Measurements from ENCODE around the gene TSR1.
"Not testable (repeated sequence)": the region's sequence is repeated elsewhere in the genome, so short reads cannot be mapped to it uniquely, and the experiment has no call there.

TSR1 gene

DNA sequence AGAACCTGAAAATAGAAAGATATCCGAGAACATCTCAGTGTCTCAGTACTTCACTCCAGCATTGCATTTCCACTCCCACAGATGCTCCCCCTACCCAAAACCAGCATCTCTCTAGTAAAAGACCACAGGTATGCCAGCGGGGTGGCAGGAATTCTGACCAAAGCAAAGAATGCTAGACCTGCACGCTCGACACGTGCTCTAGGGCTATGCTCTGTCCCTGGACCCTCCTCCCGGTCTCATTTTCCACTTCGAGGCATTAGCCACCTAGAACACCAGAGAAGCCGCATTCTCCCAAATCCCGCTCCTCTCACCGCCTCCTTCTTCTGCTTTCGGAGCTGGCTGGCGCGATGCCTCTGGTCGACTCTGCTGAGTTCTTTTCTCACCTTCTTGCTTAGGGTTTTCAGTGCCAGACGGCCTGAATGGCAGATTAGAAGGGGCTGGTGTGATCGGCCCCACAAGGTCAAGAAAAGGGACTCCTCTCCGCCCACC lies 487 bp downstream of the TSR1 start:
- DNase-seq: peak; percentile 26

GRCh38 chr17:2331303-2331702 lies 5.0 kb downstream of the TSR1 start:
- DNase-seq: no peak

GRCh38 chr17:2323629-2324314 lies 12.5 kb downstream of the TSR1 start:
- DNase-seq: no peak

DNA sequence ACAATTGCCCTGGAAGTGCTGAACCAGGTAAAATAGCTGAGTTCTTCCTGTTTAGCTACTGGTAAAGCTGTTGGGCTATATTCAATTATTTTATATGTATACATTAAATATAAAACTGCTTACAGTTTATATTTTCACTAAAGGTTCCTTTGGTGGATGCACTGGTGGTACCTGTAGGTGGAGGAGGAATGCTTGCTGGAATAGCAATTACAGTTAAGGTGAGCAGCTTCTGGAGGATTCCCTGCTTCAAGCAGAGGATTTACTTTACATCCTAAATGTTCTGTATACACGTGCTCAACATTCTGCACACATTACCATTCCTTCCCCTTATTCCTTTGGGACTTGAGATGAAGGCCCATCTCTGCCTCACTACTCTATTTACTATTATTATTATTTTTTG lies 14.9 kb downstream of the TSR1 start:
- DNase-seq: no peak

GRCh38 chr17:2319051-2319450 lies 17.2 kb downstream of the TSR1 start:
- DNase-seq: no peak

GRCh38 chr17:2317796-2318195 lies 18.5 kb downstream of the TSR1 start:
- DNase-seq: no peak

- not testable (repeated sequence) for DNase-seq
Observed at GRCh38 chr17:2316916-2317205, 19.4 kb downstream of the TSR1 start.

DNA sequence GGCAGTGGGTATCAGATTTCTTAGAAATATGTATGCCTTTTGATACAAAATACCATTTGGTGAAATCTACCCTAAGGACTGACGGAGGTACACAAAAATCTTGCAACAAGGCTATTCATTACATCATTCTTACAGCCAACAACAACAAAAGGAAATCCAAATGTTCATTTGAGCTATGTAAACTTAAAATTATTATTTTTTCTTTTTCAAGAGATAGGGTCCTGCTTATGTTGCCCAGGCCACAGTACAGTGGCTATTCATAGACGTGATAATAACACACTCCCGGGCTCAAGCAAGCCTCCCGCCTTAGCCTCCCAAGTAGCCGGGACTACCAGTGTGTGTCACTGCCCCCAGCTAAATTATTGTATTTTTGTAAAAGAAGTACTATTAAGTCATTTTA lies 23.5 kb downstream of the TSR1 start:
- no peak for DNase-seq

DNA sequence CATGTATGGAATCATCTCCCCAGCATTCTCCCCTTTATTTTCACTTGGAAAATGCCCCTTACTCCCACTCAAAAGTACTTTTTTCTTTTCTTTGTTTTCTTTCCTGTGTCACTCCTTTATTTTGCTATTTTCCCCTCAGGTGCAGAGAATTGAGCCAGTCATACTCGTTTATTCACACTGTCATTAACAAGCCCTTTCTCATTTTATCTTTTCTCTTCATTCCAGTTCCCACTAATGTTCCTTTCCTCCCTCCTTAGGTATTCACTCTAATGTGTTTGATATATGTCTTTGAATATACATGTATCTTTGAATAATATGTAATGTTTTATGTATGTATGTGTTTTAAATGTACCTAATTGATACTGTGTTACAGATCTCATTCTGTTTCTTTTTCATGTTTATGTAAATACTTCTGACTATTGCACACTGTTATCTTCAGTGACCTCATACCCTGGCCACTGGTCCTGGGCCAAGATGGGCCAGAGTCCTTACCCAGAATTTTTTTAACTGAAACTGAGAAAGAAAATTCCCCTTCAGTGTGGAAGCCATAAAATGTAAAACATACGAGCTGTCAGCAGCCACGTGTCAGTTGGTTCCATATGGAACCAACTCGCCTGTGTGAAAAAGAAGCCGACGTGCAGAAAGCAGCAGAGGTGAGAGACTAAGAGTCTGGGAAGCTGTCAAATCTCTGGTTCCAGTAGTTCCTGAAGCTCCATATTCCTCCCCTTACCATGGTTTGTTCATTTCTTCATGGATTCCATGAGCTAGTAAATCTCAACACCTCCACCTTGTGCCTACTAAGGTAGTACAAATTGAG lies 26.7 kb downstream of the TSR1 start:
- DNase-seq: no peak

GRCh38 chr17:2304931-2305330 lies 31.3 kb downstream of the TSR1 start:
- DNase-seq: no peak

DNA sequence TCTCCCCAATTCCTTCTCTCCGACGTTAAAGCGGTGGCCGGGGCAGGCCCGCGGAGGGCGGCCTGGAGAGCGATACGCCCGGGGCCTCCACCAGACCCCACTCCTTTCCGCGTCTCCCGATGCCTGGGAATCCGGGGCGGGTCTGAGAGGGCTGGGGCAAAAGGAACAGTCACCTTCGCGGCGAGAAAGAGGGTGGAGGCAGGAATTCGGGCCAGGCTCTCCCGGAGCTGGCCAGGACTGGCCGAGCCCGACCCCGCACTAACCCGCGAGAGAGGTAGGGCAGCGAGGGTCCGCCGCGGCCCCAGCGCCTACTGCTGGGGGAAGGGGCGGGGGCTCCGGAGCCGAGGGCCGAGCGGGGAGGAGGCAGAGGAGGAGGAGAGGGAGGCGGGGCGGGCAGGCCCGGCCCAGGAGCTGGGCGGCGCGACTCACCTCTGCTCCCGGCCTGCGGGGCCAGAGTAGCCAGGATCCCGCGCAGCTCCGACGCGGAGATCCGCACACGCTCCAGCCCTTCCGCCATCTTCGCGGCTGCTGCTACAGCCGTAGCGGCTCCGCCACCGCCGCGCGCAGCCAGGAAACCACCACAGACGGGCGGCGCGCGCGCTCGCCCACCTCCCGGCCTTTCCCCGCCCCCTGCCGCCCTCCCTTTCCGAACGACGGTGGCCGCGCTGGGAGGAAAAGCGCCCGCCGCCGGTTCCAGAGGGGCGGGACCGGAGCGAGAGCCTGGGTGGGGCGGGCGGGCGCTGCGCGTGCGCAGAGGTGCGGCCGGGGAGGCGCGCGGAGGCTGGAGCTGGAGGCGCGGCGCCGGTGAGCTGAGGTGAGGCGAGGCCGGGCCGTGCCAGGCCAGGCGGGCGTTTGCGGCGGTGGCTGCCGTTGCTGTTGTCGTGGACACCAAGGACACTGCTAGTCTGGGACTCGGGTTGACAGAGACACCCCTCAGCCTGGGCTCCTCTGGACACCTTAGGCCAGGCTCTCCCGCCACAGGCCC lies 32.8 kb downstream of the TSR1 start, which contains the start of the genes SMG6 and SRR:
Gene SMG6, minus strand, starts transcription at position 582 of the 985 bp plus-strand sequence. Its CDS starts 65 bp downstream, at position 517.
Gene SRR, plus strand, starts transcription at position 747 of the 985 bp plus-strand sequence. CDS start 11,611 bp downstream, outside the sequence.
- peak; percentile 96 for DNase-seq

DNA sequence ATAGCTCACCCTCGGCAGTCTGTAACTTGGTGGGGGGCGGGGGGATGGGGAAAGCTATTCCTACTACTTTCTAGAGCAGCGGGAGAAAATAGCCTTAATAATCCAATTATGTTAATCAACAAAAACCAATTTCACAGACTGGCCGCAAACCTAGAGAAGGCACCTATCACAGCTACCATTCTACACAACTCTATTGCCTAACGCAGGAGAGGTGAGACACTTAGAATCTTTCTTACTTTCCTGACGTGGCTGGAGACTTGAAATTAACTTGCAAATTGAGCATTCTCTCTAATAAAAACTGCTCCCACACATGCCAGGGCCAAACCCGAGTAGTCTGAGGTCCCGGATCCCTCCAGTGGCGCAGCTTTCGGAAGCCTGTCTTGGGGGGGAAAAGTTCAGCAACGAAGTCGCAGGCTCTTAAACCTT lies 33.5 kb downstream of the TSR1 start:
- DNase-seq: no peak

- DNase-seq: no peak
Observed at GRCh38 chr17:2299756-2300155, 36.5 kb downstream of the TSR1 start.

DNA sequence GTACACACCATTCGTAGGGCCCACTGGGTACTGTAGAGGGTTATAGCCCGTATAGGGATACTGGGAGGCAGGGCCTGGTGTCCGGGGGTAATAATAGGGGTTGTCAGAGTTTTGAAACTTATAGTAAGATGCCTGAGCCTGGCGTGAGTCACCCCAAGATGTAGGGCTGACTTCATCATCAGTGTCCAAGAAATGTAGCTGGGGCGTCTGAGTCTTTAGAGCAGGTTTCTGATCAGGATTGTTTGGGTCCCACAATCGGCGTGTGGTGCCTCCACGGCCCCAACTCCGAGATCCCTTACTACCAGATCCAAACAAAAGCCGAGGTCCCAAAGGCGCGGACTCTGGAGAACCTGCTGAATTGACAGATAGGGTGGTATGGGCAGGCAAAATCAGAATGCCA lies 37.1 kb downstream of the TSR1 start:
- DNase-seq: no peak

GRCh38 chr17:2297023-2297422 lies 39.2 kb downstream of the TSR1 start:
- no peak for DNase-seq

GRCh38 chr17:2295575-2295974 lies 40.7 kb downstream of the TSR1 start:
- DNase-seq: no peak

- no peak for DNase-seq
Observed at GRCh38 chr17:2292100-2292499, 44.2 kb downstream of the TSR1 start.

DNA sequence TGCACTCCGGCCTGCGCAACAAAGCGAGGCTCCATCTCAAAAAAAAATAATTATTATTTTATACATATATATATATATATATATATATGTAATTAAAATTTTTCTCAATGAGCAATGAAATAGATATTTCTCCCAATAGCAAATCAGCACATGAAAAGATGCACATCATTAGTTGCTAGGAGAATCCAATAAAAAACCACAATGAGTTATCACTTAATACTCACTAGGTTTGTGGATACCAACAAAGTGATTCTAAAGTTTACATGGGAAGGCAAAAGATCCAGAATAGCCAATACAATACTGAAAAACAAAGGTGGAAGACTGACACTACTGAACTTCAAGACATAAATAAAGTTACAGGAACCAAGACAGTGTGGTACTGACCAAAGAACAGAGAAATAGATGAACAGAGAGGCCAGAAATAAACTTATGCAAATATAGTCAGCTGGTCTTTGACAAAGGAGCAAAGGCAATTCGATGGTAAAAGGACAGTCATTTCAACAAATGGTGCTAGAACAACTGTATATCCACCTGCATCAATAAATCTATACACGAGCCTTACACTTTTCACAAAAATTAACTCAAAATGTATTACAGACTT lies 46.3 kb downstream of the TSR1 start:
- DNase-seq: no peak

- DNase-seq: no peak
Observed at GRCh38 chr17:2283302-2283701, 53.0 kb downstream of the TSR1 start.

GRCh38 chr17:2282297-2282873 lies 53.9 kb downstream of the TSR1 start:
- DNase-seq: no peak

GRCh38 chr17:2279707-2280106 lies 56.5 kb downstream of the TSR1 start:
- DNase-seq: no peak
